Head of caudate nucleus (tissue), 42 donors: ENCODE data around the gene CEP41.

ENCODE experiments used
- DNase-seq, 42 donors: peaks; one replicate each; pipeline versions ENCODE4 v3.0.0 to v3.0.0-alpha.2; 2020 to 2021; ENCODE audit warnings: mixed read lengths in 7 of 42
- intact Hi-C: fragments of 100-400 bp; cut with DNase I; formaldehyde crosslinking; loops from one replicate; pipeline ENCODE4 v1.15.0; 2022

CEP41 gene

GRCh38 chr7:130397051-130397757, 43.6 kb downstream of the CEP41 start:
- intact Hi-C loops: no loop called here

DNA sequence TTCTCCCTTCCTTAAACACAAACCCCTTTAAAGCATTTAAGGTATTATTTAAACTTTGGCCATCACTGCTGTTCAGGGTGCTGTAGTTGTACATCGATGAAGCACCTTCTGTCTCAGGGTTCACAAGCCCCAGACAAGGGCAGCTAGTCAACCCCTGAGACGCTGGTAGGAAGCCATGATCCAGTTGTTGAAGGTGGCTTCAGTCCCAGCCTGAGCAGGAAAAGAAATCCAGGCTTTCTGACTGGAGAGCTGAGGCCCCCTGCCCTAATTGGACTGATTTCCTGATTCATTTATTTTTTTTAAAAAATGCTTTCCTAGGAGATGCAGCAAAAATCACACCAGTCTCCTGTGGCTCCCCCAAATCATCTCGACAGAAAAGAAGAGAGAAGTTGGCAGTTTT, 44.7 kb downstream of the CEP41 start:
- intact Hi-C loops: no loop called here

More at GRCh38 chr7:130397051-130397757, 43.6 kb downstream of the CEP41 start:
- no peak for DNase-seq

DNA sequence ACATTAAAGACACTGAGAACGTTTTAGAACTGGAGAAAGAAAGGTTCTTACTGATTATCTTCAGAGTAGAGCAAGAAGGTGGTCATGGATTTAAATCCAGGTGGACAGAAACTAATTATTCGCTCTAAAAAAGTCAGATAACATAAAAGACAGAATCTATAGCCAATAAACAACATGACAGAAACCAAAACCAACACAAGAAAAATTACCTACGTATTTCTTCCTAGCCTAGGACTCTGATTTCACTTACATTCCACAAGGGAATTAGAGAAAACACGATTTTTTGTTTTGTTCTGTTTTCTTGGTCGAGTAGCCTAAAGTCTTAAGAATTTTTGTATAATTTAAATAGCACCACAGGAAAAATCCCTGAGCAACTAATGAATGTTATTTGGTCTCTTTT, 45.4 kb downstream of the CEP41 start:
- intact Hi-C loops: no loop called here
- no peak for DNase-seq

More for the DNA sequence above, 44.7 kb downstream of the CEP41 start:
- peak in 4 of 42 donors; percentile 10 to 49 (median 30) for DNase-seq

DNA sequence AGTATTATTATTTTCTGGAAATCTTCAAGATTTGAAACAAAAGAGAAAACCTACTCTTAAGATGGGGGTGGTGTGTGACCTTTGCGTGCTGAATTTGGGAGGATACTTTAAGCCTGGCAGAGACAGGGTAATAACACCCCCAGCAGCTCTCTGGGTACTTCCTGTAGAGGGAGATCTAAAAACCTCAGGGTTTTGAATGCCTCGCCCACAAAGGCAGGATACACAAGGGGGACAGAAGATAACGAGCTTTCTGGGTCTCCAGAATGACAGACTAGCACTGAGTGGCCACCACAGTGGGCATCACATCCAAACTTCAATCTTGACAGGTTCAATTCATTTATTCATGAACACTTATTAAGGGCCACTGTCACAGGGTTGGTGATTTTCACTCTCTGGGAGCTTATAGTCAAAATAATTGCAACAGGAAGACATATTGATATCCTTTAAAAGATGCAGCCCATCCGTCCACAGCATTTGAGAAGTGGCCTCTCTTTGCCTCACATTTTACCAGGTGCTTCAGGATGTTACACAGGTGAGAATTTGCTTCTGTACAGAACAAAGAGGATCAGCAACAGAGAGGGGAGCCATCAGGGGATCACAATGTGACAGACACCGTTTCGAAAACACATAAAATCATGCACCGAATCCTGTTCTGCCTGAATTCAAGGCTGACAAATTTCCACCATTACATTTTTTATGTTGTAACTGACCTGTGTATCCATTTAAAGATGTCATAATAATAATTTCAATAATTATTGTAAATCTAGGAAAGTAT, 46.2 kb downstream of the CEP41 start:
- intact Hi-C loops: no loop called here
- no peak for DNase-seq

GRCh38 chr7:130393841-130394411, 46.9 kb downstream of the CEP41 start:
- intact Hi-C loops: no loop called here

DNA sequence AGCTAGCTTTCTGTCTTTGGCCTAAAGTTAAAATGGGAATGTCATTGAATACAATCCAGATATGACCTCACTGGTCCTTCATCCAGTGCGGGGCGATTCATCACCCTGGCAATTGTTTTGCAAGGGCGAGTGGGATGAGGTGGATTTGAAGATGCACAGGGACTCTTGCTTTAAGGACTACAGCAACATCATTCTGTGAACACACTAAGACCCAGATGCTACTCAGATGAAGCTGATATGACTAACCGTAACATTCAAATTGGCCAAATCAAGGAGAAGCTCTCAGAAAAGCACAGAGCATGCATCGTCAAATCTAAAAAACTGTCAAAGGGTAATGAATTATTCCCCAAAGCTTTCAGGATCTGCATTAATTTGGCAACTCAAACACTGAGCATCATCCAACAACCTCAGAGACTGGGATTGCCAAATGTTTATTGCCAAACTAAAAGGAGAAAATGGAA, 47.7 kb downstream of the CEP41 start:
- peak in 4 of 42 donors; percentile 11 to 54 (median 14) for DNase-seq

More at GRCh38 chr7:130393841-130394411, 46.9 kb downstream of the CEP41 start:
- no peak for DNase-seq

DNA sequence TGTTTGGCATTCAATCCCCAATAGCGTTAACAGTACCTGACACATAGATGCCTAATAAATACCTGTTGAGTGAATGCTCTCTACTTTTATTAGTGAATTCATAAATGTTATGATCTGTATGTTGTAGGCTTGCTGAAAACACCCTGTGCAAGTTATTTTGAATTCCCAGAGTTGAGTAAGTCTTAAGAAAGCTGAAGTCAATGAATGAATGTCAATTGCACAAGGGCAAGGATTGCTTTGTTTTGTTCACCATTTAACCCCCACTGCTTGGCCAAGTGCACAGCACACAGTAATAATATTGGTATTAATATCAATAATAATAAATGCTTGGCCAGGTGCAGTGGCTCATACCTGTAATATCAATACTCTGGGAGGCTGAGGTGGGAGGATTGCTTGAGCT, 50.3 kb downstream of the CEP41 start:
- intact Hi-C loops: no loop called here
- DNase-seq: no peak

More for the DNA sequence above, 47.7 kb downstream of the CEP41 start:
- intact Hi-C loops: no loop called here

DNA sequence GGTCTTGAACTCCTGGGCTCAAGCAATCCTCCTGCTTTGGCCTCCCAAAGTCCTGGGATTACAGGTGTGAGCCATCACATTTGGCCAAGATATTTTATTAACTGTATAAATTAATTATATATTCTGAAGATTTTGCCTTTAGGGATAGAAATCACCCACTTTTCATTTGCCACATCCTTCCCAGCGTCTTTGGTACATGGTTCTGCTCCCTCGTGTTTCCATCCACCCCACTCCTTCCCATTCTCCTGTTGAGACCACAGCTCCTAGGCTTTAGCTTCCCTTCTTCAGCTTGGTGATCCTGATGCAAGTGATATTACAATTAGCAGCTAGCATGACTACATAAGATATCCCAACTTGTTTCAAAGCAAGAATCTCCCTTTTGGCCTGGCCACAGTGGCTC, 52.1 kb downstream of the CEP41 start:
- intact Hi-C loops: no loop called here
- no peak for DNase-seq

GRCh38 chr7:130387628-130388403, 53.0 kb downstream of the CEP41 start:
- DNase-seq: peak in 1 of 42 donors; percentile 1
- intact Hi-C loops: no loop called here

GRCh38 chr7:130387306-130387627, 53.5 kb downstream of the CEP41 start:
- intact Hi-C loops: no loop called here
- DNase-seq: no peak

DNA sequence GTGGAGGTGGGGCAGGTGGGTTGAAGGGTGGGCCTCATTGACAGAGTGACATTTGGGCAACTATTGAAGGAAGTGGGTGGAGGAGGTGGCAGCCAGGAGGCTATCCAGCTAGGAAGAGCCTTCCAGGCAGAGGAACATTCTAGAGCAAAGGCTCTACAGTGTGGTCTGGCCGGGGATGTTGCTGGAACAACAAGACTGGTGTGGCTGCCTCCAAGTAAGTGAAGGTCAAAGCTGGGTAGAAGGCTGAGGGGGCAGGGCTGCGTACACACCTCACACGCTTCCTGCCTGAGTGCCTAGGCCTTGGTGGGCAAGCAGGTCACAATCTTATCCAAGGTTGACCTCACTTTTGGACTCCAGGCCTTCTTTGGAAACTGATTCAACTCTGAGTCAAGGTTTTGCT, 53.9 kb downstream of the CEP41 start:
- intact Hi-C loops: no loop called here
- DNase-seq: no peak

- DNase-seq: peak in 2 of 42 donors; percentile 1 to 19
- intact Hi-C loops: no loop called here
Measured at GRCh38 chr7:130385600-130386066, 55.2 kb downstream of the CEP41 start.

DNA sequence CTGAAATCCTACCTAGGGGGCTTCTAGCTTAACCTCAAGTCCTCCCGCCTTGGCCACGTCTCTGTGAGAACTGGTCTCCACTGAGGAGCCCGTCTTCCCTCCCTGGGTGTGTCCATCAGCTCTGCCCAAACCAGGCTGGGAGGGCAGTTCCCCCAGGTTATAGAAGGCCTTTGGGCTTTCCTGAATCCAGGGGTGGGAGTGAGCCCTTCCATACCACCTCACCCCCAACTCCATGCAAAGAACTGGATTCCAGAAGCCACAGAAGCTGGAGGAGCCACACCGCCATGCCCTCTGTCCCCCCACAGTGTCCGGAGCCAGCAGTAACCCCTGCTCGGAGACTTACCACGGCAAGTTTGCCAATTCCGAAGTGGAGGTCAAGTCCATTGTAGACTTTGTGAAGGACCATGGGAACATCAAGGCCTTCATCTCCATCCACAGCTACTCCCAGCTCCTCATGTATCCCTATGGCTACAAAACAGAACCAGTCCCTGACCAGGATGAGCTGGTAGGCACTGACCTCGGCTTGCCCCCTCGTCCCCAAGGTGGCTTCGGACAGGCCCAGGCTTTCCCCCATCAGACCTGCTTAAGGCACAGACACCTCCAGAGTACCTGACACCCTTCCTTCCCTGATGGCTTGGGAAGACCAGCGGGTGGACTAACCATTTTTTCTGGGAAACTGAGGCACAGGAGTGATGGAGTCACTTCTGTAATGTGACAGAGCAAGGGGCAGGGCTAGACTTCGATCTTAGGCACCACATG, 55.8 kb downstream of the CEP41 start:
- intact Hi-C loops: no loop called here
- DNase-seq: peak in 1 of 42 donors; percentile 32

DNA sequence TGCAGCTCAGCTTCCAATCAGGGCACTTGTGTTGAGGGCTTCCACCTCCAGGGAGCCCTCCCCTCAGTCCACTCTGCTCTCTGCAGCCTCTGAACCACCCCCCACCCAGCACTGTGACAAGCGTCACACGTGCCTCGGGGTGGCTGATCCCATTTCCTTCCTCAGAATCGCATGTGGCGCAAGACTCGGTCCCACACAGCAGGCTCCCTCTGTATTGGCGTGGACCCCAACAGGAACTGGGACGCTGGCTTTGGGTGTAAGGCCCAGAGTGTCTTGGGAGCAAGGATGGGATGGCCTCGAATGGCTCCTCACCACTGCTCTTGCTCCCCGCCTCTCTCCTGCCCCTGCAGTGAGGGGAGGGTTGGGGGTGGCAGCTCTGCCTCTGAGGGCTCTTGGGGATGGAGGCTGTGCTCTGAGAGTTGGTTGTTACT, 56.4 kb downstream of the CEP41 start:
- intact Hi-C loops: no loop called here

GRCh38 chr7:130383187-130383980, 57.4 kb downstream of the CEP41 start:
- intact Hi-C loops: no loop called here
- peak in 2 of 42 donors; percentile 6 to 26 for DNase-seq

More for the DNA sequence above, 56.4 kb downstream of the CEP41 start:
- DNase-seq: peak in 1 of 42 donors; percentile 26

DNA sequence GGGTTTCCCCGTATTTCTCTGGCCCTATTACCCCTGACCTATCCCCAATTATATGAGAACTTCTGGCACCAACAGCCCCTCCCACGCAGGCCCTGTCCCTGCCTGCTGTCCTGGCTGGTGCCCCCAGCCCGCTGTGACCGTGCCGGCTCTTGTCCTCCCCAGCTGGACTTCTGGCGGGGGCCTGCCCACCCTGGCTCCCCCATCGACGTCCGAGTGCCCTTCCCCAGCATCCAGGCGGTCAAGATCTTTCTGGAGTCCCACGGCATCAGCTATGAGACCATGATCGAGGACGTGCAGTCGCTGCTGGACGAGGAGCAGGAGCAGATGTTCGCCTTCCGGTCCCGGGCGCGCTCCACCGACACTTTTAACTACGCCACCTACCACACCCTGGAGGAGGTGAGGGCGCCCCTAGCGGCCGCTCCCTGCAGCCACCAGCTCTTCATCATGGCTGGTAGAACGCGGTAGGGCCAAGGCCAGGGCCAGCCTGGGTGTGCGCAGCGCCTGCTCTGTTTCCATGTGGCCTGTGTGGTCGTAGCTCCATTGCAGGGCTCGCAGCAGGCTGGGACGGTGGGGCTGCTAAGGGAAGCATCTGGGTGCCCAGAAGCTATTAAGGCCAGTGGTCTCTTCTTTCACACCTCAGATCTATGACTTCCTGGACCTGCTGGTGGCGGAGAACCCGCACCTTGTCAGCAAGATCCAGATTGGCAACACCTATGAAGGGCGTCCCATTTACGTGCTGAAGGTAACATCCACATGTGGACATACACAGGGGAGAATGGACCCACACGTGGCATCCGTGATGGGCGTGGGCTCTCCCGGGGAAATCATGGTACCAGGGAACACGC, 59.1 kb downstream of the CEP41 start:
- peak in 2 of 42 donors; percentile 12 to 26 for DNase-seq

More for the DNA sequence above, 59.1 kb downstream of the CEP41 start:
- intact Hi-C loops: no loop called here
